Measurements from ENCODE around the gene SLC35G6.

DNA sequence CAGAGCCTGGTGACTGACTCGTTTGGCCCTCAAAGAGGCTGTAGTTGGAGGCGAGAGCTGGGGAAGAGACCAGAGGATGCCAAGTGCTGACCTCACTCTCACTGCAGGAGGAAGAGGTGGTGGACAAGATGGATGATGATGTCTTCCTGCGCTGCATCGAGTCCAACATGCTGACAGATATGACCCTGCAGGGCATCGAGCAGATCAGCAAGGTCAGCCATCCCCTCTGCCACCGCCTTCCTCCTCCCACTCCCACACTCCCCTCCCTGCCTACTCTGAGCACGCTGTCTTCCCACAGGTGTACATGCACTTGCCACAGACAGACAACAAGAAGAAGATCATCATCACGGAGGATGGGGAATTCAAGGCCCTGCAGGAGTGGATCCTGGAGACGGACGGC, 29.9 kb downstream of the SLC35G6 start:
- TF ChIP-seq, protein P1, sequence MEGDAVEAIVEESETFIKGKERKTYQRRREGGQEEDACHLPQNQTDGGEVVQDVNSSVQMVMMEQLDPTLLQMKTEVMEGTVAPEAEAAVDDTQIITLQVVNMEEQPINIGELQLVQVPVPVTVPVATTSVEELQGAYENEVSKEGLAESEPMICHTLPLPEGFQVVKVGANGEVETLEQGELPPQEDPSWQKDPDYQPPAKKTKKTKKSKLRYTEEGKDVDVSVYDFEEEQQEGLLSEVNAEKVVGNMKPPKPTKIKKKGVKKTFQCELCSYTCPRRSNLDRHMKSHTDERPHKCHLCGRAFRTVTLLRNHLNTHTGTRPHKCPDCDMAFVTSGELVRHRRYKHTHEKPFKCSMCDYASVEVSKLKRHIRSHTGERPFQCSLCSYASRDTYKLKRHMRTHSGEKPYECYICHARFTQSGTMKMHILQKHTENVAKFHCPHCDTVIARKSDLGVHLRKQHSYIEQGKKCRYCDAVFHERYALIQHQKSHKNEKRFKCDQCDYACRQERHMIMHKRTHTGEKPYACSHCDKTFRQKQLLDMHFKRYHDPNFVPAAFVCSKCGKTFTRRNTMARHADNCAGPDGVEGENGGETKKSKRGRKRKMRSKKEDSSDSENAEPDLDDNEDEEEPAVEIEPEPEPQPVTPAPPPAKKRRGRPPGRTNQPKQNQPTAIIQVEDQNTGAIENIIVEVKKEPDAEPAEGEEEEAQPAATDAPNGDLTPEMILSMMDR (IDR thresholded peaks at IDR 0.05; ENCODE audit: low read depth, low read length), result no peak
- no peak for TF ChIP-seq EZH2phosphoT487 (IDR thresholded peaks at IDR 0.05; ENCODE audit: low read depth)
